HG02588 (cell line): ENCODE measurements around the gene MYRIP.
A peak's percentile ranks its signal among the peaks of the same experiment; 100 is the strongest.

Experiments used
- ATAC-seq: cut with Tn5 transposase; IDR thresholded peaks from one replicate; pipeline ENCODE4 v1.9.1; 2021; ENCODE audit warnings: mild to moderate bottlenecking, moderate library complexity; ENCODE audit not compliant: unreplicated experiment

The MYRIP gene

DNA sequence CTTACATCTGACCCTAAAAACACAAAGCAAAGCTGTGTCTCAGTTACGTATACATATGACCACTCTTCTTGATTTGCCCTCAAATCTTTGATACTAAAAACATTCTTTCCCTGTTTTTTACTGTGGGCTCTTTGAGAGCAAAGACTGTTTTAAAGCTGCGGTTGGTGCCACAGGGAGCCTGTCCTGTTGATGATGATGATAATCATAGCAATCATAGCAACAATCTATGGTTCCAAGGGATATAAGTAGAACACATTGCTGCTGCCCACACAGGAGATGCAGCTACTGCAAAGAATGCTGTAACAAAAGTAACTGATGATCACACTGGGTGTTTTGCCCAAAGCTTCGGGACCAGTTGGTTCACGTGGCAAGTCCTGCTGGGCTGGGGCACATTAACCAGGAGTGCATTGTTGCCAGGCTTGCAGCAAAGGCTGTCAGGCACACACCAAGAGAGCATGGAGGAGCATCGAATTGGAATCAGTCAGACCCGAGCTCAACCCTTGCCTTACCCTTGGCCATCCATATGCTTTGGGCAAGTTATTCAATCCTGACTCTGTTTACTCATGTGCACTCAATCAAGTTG is 368.7 kb downstream of the MYRIP start:
- ATAC-seq, result no peak

DNA sequence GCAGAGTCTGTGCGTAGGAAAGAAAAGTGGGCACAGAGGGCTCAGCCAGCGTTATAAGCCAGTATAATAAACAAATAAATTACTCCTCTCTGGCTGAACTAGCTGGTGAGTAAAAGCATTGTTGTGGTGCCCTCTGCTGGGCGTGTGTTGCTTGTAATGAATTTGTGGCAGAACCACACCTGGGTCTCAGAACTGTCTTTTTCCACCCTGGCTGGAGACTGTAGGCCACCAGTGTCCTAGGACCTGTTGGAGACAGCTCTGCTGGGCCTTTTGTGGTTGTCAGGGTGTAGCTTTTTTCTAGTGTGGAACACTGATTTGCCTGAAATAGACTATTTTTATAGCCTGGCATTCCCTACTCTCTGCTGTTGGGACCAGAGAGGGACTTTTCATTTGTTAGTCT is 369.6 kb downstream of the MYRIP start:
- peak; percentile 62 for ATAC-seq

DNA sequence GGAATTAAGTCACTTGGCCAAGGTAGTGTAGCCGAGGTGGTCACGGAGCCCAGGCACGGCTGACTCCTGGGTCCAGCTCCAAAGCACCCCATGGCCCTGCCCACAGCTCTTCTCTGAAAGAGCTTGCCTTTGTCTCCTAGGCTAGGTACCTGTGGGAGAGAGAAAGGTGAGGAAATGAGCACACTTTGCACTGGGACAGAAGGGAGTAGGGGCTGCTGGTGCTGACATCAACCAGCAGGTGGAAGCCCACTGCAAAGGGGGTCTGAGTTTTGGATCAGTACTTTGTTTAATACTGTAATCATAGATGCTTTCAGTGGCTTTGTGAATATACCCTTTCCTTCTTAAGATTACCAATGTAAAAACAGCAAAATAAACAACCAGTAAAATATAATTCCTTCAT is 371.8 kb downstream of the MYRIP start:
- ATAC-seq, result no peak

DNA sequence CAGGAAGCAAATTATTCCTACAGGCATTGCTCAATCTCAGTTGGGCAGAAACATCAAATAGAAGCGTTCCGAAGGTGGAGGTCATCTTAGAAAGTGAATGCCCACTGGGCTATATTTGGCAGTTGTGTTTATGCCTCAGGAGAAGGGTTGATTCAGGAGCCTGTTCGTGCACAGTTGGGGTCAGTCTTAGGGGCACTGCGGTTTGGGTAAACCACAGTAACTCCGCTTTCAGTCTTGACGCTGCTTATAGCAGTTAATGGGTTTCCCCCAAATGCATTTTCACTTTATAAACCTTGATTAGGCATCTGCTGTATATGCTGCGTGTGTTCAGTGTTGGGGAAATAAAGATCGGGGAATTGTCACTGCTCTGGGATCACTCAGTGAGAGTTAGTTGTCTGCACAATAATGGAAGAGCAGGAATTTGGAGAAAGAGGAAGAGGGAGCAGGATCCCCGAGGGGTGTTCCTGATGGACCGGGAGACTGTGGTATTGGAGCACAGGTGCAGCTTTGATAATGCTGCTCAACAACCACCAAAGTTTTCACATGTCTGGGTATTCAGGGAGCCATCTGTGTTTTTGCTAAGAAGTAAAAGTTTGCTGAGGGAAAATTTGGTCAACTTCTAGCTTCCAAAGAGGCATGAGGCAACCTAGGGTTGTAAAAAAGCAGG is 375.8 kb downstream of the MYRIP start:
- no peak for ATAC-seq

DNA sequence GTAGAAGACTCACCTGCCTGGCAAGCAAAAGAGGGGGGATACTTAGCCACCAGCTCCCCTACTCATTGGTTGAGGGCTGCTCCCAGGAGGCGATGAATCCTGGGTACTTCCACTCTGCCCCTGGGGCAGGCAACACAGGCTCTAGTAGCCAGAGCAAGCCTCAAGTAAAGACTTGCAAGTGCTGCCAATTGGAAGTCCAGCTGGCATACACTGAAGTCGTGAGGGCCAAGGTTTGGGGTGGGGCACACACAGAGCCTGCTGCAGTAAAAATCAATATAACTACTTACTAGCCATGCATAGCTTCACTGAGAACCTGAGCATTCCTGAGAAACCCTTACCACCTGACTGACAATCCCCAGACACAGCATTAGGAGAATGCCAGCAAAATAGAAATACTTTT is 377.1 kb downstream of the MYRIP start:
- ATAC-seq, result no peak

DNA sequence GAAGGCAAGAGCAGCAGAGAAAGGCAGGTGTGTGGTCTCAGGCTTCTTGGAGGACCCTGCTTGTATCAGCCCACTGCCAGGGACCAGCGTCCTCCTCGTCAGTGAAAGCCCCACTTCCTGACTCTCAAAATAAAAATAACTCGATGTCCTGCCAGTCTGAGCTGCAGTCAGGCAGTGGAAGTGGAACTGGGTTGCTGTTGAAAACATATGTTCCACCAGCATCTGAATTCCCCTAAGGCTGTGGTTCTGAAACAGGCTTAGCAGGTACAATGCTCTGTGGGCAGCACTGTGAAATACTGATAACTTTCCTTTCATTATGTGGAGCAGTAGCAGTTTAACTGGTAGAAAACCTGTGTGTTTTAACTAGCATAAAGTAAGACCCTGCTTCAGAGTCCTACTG is 378.5 kb downstream of the MYRIP start:
- ATAC-seq, result peak; percentile 63

DNA sequence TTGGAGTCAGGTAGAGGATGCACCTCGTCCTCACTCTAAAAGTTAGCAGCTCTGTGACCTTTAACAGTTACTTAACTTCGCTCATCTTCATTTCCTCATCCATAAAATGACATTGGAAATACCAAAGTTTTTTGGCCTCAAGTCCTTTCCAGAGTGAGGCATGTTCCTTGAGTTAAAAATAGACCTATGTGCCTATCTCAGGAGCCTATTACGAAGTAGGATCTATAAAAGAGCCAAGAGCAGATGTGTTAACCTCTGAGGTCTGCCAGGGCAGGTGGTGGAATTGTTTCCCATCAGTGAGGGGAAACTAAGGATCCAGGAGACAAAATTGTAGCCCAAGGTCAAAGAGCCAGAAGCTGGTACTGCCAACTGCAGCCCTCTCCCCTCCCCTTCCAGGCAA is 379.7 kb downstream of the MYRIP start:
- no peak for ATAC-seq

DNA sequence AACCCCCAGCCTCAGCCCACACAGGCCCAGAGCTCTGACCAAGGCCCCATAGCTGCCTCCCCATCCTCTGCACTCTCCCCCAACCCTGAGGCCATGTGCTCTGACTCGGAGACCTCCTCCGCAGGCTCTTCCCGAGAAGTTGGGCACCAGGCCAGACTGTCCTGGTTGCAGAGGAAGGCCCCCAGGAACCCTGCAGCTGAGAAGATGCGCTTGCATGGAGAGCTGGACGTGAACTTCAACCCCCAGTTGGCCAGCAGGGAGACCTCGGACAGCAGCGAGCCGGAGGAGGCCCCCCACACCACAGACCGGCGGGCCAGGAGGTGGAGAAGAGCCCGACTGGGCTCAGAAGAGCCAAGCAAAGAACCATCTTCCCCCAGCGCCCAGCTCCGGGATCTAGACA is 380.6 kb downstream of the MYRIP start:
- no peak for ATAC-seq

DNA sequence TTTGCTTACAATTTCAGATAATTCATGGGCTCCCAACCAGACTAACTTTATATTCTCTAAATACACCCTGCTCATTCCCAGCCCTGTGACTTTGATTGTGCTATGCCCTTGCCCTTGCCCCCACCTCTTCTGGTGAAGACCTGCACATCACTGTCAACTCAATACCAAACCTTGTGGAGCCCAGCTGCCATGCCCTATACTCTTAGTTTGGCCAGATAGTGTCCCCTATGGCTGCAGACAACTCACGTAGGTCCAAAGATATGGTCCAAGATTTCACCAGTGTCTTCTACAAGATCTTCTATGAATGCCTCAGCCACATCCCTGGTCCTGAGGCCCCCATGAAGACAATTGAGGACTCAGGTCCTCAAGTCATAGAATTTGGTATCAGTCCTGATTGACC is 381.8 kb downstream of the MYRIP start:
- ATAC-seq, result no peak

DNA sequence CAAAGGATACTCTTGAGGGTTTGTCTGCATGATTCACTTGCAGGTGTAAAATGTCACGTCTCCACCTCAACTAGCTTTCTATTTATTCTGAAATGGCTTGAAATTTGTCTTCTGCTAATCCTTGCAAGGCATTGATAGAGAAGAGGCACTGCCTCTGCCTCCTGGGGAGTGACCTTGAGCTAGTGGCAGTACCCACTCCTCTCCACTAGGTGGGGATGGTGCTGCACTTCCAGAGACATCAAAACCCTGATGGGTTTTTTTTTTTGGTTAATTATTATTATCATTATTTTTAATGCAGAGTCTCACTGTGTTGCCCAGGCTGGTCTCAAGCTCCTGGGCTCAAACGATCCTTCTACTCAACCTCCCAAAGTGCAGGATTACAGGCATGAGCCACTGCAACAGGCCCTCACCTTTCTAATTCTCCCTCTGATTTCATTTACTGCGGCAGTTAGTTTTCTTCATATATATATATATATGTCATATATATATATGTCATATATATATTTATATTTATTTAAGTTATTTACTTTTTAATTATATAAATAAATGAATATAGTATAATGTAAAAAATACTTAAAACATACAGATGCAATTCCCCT is 382.5 kb downstream of the MYRIP start:
- ATAC-seq, result no peak

DNA sequence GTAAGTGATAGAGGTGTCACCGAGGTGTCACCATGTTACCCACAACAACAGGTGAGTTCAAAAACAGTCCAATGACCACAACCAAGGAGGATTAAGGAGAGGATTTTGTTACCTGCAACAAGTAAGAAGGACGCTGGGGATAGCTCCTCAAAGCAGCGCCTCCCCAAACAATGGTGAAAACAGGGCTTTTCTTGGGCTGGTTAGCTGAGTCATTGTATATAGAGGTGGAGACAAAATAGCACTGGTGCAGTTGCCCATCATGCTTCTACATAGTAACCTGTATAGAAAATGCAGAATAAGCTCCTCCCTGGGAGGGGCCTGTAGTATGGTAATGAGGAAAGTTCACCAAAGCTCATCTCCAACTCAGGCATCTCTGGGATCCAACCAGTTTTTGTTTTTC is 383.2 kb downstream of the MYRIP start:
- no peak for ATAC-seq

DNA sequence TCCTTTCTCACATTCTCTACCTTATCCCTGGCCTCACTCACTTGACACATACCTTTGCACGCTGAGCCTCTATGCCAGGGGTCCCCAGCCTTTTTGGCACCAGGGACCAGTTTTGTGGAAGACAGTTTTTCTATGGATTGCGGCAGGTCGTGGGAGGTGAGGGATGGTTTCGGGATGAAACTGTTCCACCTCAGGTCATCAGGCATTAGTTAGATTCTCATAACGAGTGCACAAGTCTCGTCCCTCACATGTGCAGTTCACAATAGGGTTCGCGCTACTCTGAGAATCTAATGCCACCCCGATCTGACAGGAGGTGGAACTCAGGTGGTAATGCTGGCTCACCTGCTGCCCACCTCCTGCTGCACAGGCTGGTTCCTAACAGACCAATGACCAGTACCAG is 387.6 kb downstream of the MYRIP start:
- ATAC-seq, result no peak

DNA sequence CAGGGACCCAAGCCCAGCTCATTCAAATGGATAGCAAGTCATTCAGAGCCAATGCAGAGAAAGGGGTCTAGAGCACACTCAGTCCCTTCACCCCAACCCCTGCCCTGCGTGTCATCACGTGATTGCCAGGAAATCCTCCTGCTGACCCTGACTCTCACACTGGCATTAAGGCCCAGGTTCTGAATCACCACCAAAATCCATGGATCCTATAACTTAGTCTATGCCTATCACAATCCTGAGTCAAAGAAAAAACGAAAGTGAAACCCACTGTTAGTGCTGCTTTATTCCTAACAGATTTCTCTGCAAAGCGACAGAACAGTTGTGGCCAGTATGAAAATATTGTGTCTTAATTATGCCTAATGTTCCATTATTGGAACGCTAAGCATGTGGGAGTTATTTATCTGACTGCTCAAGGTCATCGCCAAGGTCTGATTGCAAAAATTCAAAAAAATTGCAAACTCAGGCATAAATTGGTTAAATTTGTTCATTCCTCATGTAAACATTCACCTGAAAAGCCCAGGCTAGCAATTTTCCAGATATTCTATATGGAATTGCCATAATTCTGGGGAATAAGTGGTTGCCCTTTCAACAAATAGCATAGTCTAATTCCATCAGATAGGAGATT is 391.4 kb downstream of the MYRIP start:
- no peak for ATAC-seq

DNA sequence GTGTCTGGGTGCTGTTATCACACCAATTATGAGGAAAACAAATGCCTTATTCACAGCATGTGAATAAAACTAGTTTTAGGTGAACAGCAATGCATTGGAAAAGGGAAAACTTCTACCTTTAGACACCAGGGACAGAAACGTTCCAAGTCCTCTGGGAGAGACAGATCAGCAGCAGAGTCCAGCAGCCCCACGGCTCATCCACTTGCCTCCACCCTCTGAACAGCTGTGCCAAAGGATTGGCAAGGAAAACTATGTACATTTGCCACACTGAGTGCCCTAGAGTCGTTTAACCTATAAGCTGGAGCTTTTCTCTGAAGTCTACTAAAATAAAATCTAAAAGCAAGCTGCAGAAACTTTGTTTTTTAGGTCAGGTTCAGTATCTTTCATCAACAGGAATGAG is 392.4 kb downstream of the MYRIP start:
- ATAC-seq, result no peak

DNA sequence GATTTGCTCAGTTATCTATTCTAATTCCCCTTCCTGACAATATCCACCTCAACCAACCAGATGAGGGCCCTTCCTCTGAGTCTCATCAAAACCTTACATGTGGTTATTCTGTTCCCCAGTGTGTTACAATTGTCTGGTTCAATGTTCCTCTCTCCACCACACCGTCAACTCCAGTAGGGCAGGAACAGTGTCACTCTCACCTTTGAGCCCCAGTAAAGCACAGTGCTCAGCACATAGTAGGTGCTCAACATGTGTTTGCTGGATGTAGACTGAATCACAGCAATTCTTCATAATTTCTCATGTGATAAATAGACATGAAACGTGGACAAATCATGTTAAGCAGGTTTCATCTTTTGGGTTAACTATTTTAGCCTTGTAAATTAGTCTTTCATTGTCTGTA is 397.1 kb downstream of the MYRIP start:
- ATAC-seq, result no peak

DNA sequence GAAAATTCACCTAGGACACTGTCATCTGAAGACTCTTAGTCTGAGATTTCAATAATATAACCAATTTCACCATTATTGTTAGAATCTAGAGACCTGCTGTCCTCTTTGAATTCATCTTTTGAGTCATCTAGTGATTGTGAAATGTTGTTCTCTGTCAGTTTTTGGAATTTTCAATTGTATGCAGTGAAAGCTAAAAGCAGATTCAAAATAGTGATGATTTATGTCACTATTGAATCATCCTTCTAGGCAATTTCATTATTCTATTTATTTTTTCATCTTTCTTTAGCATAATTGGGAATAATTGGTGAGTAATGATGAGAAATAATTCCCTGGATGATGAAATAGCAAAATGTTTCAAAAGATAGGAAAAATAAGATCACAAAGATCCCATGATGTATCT is 398.4 kb downstream of the MYRIP start:
- no peak for ATAC-seq

DNA sequence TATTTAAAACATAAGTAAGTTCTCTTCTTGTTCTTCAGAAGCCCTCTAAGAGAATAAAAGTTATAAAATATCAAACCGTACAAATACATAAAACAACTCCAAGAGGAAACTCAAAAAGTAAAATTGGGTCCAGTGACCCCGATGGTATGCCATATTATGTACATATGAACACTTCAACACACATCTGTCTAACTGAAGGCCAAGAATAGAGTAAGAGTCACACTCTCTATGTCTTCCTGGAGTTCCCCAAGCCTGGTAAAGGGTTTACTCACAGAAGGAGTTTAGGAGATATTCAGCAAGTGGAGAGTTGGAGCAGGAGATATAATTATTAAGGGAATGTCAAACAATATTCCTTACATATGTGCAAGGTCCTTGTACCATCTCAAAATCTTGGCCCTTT is 398.8 kb downstream of the MYRIP start:
- ATAC-seq, result no peak

DNA sequence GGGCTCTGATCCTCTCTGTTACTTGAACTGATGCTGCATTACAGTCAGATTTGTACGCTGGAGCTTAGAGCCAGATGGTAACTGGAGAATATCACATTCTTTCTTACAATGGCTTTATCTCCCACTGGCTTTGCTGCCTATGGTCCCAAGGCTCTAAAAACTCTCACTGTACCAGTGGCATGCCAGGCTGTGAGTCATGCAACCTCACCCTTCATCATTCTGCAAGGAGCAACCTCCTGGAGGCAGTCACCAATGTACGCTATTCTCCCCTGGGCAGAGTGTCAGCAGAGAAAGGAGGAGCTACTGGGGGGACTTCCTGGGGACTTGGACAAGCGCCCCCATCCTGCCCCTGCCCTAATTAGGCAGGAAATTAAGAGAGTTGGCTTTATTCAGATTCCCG is 402.2 kb downstream of the MYRIP start:
- ATAC-seq, result no peak

DNA sequence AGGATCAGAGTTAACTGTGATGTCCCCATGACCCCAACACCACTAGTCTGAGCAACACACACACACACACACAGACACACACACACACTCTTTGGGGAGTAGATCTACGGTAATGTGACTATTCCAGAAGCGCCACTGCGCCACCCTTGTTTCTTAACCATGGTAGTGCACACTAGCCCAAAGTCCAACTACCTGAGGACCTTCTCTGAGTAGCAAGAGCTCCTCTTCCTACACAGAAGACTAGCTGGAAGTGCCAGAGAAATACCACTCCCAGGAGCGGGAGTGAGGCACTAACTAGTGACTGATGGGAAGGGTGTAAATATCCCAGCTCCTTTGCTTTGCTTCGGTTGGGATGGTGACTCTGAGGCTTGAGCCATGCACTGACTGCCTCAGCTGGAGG is 404.1 kb downstream of the MYRIP start:
- ATAC-seq, result no peak

DNA sequence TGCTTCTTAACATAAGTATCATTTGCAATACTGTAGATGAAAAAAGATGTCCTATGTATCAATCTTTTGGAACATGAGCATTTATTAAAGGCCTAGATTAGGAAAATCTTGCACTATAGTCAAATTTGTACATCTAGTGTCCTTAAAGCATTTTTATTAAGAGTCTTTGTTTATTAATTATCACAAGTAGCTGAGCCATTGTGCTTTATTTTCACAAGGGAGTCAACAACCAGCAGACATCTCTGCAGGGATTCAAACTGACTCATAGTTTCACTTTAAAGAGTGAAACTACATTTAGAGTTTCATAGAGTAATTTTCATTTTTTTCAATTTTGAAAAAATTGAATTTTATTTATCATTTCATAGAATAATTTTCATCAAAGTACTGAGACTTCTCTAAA is 405.6 kb downstream of the MYRIP start:
- no peak for ATAC-seq

DNA sequence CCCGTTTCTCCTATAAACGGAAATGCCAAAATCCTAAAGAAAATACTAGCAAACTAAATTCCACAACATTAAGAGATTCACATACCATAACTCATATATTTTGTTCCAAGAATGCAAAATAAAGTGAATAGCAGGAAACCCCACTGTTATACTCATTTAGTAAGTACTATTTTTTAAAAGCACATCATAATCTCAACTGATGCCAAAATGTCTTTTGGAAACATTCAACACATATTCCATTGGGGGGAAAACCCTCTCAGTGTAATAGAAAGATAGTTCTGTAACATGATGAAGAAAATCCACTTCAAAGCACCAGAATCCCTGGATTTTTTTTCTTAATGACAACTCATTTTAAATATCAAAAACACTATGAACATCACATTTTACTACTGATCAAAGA is 407.1 kb downstream of the MYRIP start:
- no peak for ATAC-seq

DNA sequence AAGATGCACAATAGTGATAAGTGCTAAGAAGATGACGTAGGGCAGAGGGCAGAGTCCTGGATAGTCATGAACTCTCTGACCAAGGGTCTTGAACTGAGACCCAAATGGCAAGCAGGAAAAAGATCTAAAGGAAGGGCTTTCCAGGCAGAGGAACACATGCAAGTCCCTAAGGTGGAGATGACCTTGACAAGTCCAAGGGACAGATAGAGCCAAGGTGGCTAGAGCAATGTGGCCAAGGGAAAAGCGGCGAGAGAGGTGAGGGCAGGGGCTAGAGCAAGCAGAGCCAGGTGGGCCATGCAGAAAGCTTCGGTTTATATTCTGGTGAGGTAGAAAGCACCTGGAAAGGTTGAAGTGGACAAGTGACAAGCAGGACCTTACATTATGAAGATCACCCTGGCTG is 414.4 kb downstream of the MYRIP start:
- no peak for ATAC-seq
